ENCODE data around the gene USP43. TPM values are rescaled to one million over a fixed set of nuclear protein-coding genes. Genes with fewer than 3 reads are reported as not detected.
A peak's percentile ranks its signal among the peaks of the same experiment; 100 is the strongest.
"Not testable (repeated sequence)": the region's sequence is repeated elsewhere in the genome, so short reads cannot be mapped to it uniquely, and the experiment has no call there.

Gene USP43
- total and polyA plus RNA-seq, 12 donors: 0.11 to 1.2 (median 0.54) TPM; not detected in 2

DNA sequence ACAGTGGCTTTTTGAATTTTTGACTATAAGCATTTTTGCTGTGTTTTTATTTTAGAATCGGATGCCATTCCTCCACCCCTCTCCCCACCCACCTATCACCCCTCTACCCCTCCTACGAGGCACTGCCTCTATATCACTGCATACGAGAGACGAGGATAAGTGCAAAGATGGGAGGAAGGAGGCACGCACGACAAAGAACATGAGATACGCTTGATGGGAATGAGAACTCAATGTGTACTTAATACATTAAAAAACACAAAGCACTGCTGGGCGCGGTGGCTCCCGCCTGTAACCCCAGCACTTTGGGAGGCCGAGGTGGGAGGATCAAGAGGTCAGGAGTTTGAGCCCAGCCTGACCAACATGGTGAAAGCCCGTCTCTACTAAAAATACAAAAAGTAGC is 8.8 kb upstream of the USP43 start:
- Histone ChIP-seq H3K9me3 (replicated peaks in 1 of 3) (no peaks in the 10 kb centered on the region), H3K4me1 (replicated peaks in 1 of 2) (no peaks in the 10 kb centered on the region), H3K4me3 (no peak overlapping the region), H3K36me3 (replicated peaks in 1 of 2) (no peaks in the 10 kb centered on the region), H3K27ac (no peak overlapping the region), H3K27me3 (no peaks in the 10 kb centered on the region)
- TF ChIP-seq POLR2A (IDR thresholded peaks at IDR 0.05) (no peak), CTCF (IDR thresholded peaks at IDR 0.05) (no peak)
- no peak for DNase-seq
- intact Hi-C loops (cut with DNase I): no loop called here
- WGBS, 4 donors: 77 to 89% (median 80%) methylated on average over 12 of the region's 12 CpGs

- H3K9me3 ChIP-seq (replicated peaks in 1 of 3); DNase-seq; H3K36me3 ChIP-seq (replicated peaks in 1 of 2); H3K27ac ChIP-seq; intact Hi-C loops (cut with DNase I); H3K4me1 ChIP-seq (replicated peaks in 1 of 2); H3K4me3 ChIP-seq; H3K27me3 ChIP-seq: not testable (repeated sequence)
- 71 to 93% (median 87%) methylated on average over 5 of the region's 5 CpGs for WGBS, 4 donors
Measured at GRCh38 chr17:9640388-9640787, 4.9 kb upstream of the USP43 start.

DNA sequence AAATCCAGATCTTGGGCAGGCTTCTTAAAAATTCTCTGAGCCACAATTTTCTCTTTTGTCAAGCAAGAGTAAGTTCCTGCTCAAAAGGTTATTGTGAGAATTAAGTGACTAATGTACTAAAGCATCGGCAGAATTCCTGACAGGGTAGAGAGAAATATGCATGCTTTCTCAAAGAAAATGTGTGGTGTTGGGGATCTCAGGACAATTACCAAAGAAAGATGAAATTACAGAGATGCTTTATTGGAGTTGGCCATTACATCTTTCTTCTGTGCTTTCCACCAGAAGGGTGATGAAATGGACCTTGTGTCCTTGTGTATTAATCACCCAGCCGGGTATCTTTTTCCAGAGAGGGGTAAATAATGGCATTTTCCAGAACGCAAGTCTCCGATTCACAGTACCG is 1.7 kb upstream of the USP43 start:
- TF ChIP-seq POLR2A (IDR thresholded peaks at IDR 0.05) (no peak), CTCF (IDR thresholded peaks at IDR 0.05) (no peak)

GRCh38 chr17:9645851-9646545 is 681 bp downstream of the USP43 start:
- DNase-seq: peak in 5 of 7 donors; percentile 14 to 52 (median 21)
- Histone ChIP-seq H3K36me3 (replicated peaks in 1 of 2) (no peaks in the 10 kb centered on the region), H3K4me1 (replicated peaks in 1 of 2) (peaks cover 9 to 11% of the 10 kb centered on the region in 2 donors), H3K27ac (no peak overlapping the region), H3K4me3 (peak overlapping the region in 1 of 4 donors; percentile 57), H3K27me3 (peaks cover 23% of the 10 kb centered on the region), H3K9me3 (replicated peaks in 1 of 3) (no peaks in the 10 kb centered on the region)
- WGBS, 4 donors: 3 to 22% (median 6%) methylated on average over 5 to 51 of the region's 51 CpGs
- intact Hi-C loops (cut with DNase I): no loop called here
- TF ChIP-seq POLR2A (IDR thresholded peaks at IDR 0.05) (no peak), CTCF (IDR thresholded peaks at IDR 0.05) (no peak)

More for the DNA sequence above, 1.7 kb upstream of the USP43 start:
- no peaks in the 10 kb centered on the region for H3K9me3 ChIP-seq (replicated peaks in 1 of 3)
- 72 to 81% (median 76%) methylated on average over 5 of the region's 5 CpGs for WGBS, 4 donors
- no peak for DNase-seq
- peaks cover 23% of the 10 kb centered on the region for H3K27me3 ChIP-seq
- no peak overlapping the region for H3K27ac ChIP-seq
- peaks cover 9 to 11% of the 10 kb centered on the region in 2 donors for H3K4me1 ChIP-seq (replicated peaks in 1 of 2)
- intact Hi-C loops (cut with DNase I): no loop called here
- H3K36me3 ChIP-seq (replicated peaks in 1 of 2): no peaks in the 10 kb centered on the region
- H3K4me3 ChIP-seq: no peak overlapping the region

GRCh38 chr17:9646546-9646885 is 1.2 kb downstream of the USP43 start:
- H3K27me3 ChIP-seq: peaks cover 23% of the 10 kb centered on the region
- H3K4me3 ChIP-seq: no peak overlapping the region
- H3K27ac ChIP-seq: no peak overlapping the region
- TF ChIP-seq CTCF (IDR thresholded peaks at IDR 0.05) (no peak), POLR2A (IDR thresholded peaks at IDR 0.05) (no peak)
- H3K9me3 ChIP-seq (replicated peaks in 1 of 3): no peaks in the 10 kb centered on the region
- DNase-seq: no peak
- H3K4me1 ChIP-seq (replicated peaks in 1 of 2): peaks cover 9 to 11% of the 10 kb centered on the region in 2 donors
- H3K36me3 ChIP-seq (replicated peaks in 1 of 2): no peaks in the 10 kb centered on the region
- intact Hi-C loops (cut with DNase I): no loop called here
- 55 to 65% (median 62%) methylated on average over 8 of the region's 8 CpGs for WGBS, 4 donors

All from adrenal gland (tissue), 12 donors.